Cardiac septum (tissue), 1 donor: ENCODE results near the gene LIMK1. TPM values are rescaled to one million over a fixed set of nuclear protein-coding genes. Genes with fewer than 3 reads are reported as not detected.

Source experiments
- DNase-seq: peaks from one replicate; pipeline ENCODE4 v3.0.0-alpha.2; 2020; ENCODE audit warnings: low spot score
- intact Hi-C: fragments of 100-400 bp; cut with DNase I; formaldehyde crosslinking; loops from one replicate; pipeline ENCODE4 v1.14.0; 2022
- total RNA-seq: library from RNA; stranded (reverse); fragmentation: NEBNext Ultra II Directional; extraction: Animal tissue kit (Norgen Biotek cat#: 25700); gene quantifications from one replicate; pipeline ENCODE4 v1.2.1, GENCODE V29; 2021
- donor health status: DM: no; HTN: no; CAD: no.

LIMK1 gene
- total RNA-seq, 1 donor from 2014 or later: 13.6 TPM

- DNase-seq: no peak
- intact Hi-C loops: no loop called here
These were observed 12.5 kb upstream of the LIMK1 start for GRCh38 chr7:74071121-74071520.

DNA sequence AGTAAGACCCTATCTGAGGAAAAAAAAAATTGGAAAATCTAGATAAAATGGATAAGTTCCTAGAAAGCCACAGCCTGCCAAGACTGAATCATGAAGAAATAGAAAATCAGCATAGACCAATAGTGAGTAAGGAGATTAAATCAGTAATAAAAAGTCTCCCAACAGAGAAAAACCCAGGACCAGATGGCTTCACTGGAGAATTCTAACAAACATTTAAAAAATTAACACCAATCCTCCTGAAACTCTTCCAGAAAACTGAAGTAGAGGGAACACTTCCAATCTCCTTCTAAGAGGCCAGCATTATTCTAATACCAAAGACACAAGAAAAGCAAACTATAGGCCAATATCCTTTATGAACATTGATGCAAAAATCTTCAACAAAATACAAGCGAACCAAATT, 8.8 kb upstream of the LIMK1 start:
- intact Hi-C loops: no loop called here
- DNase-seq: no peak

- intact Hi-C loops: no loop called here
- DNase-seq: no peak
These were observed 5.1 kb upstream of the LIMK1 start for GRCh38 chr7:74078461-74078860.

- intact Hi-C loops: loop anchor here (5.0 kb wide), 1 partner anchor 90 kb away; the partner anchor contains the start of gene EIF4H
These were observed 861 bp upstream of the LIMK1 start for GRCh38 chr7:74082770-74083116.

DNA sequence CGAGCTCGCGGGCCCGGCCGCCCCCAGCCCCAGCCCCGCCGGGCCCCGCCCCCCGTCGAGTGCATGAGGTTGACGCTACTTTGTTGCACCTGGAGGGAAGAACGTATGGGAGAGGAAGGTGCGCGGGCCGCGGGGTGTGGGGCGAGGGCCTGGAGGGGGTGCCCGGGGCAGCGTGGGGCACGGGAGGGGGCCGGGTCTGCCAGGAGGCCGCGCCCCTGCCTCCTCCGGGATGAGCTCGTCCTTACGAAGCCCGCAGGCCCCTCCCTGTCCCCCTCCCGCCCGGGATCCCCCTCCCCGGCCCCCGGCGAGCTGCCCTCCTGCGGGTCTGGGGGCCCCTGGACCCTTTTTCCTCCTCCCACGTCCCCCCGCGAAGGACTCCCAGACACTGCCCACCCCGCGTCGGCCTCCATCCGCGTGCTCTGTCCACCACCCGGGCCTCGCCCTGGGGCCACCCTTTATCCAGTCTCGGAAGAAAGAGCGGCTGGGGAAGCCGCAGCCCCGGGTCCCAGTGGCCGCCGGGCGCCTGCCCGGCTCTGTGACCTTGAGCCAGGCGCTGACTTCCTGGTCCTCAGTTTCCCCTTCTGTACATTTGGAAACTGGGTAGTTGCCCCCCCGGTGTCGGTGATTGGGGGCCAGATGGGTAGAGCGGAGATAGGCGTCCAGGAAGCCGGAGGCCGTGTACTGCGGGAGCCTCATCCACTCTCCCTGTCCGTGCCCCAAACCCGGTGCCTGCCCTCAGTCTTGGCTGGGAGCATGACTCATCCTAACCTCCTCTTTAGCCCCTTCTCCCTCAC, 521 bp downstream of the LIMK1 start:
- DNase-seq: no peak
- intact Hi-C loops: loop anchor here (5.0 kb wide), 1 partner anchor 88 kb away; the partner anchor contains the start of gene EIF4H

More at GRCh38 chr7:74082770-74083116, 861 bp upstream of the LIMK1 start:
- no peak for DNase-seq

DNA sequence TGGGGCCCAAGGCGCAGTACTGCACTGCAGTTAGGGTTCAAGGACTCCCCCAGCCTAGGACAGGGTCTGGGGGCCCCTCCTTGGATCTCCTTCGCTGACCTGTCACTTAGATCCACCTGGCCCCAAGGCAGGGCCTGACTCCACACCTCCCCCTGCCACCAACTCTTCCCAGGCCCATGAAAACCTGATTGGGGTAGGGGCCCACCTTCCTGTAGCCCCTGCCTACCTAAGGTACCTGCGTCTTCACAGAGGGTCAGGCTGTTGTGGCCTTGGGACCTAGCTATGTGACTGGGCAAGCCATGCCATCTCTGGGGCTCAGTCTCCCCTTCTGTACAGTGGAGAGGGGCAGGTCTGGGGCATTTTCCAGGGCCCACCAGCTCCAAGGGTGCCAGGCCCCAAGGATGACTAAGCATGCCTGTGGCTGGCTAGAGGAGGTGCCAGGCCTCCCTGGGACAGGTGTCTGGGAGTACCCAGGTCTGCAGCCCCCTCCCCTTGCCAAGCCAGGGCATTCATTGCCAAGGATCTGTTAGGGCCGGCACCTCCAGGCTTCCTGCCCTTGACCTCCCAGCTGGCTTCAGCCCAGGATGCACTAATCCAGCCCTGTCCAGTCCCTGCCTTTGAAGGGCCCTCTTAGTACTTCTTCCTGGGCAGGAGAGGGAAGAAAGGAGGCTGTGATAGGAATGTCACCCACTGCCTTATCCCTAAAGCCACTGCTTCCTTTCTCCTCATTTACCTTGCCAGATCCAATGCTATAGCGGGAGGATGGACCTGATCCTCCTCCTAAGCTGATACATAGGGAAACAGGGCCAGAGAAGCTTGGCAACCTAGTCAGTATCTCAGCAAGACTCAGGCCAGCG, 1.3 kb downstream of the LIMK1 start:
- intact Hi-C loops: loop anchor here (5.0 kb wide), 1 partner anchor 87 kb away; the partner anchor contains the start of gene EIF4H
- no peak for DNase-seq

DNA sequence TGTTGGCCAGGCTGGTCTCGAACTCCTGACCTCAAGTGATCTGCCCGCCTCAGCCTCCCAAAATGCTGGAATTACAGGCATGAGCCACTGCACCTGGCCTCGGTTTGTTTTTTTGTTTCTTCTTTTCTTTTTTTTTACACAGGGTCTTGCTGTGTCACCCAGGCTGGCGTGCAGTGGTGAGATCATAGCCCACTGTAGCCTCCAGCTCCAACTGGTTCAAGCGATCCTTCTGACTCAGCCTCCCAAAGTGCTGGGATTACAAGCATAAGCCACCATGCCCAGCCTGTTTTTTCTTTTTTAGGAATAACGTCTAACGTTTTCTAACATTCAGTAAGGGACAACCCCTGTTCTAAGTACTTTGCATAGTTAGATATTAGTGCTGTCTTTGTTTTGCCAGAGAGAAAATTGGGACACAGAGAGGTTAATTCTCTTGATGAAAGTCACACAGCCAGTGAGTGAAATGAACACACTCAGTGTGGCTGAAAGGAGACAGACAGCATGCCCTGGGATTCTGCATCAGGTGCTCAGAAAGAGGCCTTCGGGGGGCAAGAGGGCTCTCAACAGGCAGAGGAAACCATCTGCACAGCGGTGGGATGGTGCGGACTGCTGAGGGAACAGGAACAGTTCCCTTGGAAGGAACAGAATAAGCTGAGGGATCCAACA, 4.3 kb downstream of the LIMK1 start:
- intact Hi-C loops: no loop called here
- DNase-seq: no peak

DNA sequence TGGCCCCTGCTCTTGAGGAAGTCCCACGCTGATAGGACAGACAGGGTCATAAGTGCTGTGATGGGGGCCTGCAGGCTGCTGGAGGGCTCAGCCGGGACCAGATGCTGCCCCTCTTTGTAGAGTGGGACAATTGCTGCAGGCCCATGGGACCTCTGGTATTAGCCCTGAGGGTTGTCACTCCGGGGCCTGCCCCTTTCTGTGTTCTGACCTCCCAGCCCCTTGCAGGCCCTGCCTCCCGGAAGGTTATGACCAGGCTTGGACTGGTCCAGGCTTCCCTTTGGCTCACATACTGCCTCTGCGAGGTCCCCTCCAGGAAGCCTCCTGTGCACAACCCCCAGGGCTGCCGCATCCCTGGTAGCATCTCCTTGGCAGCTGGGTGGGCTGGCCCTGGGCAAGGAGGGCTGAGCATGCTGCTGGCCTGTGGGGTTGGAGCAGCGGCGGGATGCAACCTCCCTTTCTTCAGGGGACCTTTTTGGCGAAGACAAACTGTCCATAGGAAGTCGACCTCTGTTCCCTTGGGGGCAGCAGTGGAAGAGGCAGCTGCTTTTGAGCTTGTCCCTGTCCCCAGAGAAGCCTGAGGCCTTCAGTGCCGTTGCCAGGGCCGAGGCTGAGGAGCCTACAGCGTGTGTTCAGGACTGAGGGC, 8.8 kb downstream of the LIMK1 start:
- intact Hi-C loops: no loop called here
- DNase-seq: no peak

DNA sequence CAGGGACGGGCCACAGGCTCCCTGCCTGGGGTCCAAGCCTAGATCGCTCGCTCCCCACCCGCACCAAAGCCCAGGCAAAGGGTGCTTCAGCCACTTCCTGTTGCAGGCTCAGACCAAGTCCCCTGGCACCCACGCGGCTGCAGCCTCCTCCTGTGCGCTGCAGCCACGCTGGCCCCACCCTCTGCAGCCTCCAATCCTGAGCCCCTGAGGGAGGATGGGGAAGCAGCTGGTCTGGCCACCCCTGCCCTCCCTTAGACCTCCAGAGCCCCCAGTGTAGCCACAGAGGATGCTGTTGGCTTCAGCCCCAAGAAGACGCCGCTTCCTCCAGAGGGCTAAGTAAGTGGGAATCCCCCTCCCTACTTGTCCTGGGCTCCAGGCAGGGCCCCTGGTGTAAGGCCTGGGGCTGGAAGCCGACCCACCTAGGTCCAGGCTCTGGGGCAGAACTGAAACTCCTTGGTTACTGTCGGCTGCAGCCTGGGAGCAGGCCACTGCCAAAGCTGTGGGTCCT, 9.4 kb downstream of the LIMK1 start:
- DNase-seq: no peak
- intact Hi-C loops: no loop called here

DNA sequence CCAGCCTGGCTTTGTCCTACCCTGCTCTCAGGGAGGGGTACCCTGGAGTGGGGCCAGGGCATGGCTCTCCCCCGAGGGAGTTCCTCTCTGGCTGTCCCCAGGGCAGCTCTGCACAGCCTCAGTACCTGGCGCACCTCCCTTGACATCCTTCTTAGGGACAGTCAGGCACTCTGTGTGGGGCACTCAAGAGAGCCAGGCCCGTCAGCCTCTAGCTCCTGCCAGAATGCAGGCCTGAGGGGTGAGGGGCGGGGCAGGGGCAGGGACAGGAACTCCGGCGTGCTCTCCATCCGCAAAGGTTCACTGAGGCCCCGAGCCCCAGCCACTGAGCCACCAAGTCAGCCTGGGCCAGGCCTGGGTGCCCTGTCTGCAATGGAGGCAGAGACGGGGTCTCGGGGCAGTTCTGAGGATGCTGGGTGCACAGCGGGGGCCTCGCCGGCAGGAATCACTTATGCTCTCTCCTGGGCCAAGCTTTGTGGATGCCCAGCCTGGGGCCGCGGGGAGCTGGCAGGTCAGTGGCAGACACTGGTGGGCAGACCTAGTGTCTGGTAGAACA, 10.1 kb downstream of the LIMK1 start:
- intact Hi-C loops: no loop called here
- no peak for DNase-seq

DNA sequence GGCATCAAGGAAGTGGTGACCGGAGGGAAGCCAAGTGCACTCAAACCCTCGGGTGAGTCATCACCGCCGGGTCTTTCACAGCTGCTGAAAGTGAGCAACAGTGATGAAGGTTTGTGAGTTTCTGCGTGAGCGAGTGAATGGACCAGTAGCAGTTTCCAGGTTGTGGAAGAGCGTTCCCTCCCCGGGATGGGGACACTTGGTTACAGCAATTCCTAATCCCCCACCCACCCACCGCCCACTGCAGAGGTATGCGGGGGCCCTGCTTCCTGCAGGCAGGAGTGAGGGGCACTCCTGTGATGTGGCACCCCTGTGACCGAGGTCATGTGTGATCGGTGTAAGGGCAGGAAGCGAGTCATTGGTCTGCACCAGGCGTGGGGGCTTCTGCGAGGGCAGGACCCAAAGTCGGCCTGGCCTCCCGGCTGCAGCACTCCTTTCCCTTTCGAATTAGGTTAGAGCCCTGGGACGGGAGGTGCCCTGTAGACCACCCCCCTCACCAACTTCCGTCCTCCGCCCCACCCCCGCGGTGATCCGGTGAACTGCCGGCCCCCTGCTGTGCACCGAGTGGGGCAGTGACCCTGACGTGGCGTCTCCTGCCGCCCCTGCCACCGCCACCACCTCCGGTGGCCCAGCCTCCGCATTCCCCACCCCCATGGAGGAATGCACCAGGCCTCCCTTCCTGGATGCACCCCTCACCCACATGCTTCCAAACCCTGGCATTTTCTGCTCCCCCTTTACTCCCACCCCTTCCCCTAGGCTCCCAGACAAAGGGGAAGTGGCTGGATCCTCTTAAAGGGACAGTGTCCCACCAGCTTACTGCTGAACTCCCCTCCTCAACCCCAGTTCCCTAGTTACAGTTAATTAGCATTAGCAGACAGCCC, 10.9 kb downstream of the LIMK1 start:
- DNase-seq: peak; percentile 88
- intact Hi-C loops: no loop called here

- intact Hi-C loops: no loop called here
- no peak for DNase-seq
These were observed 11.5 kb downstream of the LIMK1 start for GRCh38 chr7:74095135-74095534.

DNA sequence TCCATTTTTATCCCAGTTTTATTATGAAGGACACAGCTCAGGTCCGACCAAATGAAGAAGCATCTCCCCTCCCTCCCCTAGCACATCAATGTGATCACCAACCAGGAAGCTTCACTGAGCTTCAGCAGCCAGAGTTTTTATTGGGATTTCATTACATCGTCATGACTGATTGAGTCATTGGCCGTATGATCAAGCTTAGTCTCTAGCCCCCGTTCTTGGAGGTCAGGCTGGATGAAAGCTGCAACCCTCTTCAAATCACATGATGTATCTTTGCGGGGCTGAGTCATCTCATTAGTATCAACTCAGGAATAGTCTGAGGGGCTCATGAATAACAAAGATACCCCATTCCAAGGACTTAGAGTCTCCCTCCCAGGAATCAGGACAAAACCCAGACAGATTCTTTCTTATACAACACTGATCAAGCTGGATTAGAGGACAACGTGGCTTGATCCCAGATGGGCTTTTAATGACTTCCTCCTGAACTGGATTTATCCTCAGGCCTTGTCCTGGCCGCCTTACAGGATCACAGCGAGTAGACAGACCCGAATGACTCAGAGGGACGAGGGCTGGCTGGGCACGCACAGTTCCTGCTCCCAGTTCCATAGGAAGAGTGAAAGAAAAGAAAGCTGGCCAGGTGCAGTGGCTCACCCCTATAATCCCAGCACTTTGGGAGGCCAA, 14.5 kb downstream of the LIMK1 start:
- DNase-seq: no peak
- intact Hi-C loops: no loop called here

DNA sequence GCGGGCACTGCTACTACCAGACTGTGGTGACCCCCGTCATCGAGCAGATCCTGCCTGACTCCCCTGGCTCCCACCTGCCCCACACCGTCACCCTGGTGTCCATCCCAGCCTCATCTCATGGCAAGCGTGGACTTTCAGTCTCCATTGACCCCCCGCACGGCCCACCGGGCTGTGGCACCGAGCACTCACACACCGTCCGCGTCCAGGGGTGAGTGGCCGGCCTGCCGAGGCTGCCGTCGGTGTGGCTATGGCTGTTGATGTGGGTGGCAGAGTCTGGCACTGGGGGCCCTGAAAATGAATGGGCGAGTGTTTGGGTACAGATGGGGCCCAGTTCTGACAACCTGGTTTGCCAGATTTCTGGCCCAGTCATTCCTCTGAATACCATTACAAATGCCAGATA, 15.4 kb downstream of the LIMK1 start:
- no peak for DNase-seq
- intact Hi-C loops: no loop called here

- intact Hi-C loops: no loop called here
- DNase-seq: no peak
These were observed 17.6 kb downstream of the LIMK1 start for GRCh38 chr7:74101061-74101681.

DNA sequence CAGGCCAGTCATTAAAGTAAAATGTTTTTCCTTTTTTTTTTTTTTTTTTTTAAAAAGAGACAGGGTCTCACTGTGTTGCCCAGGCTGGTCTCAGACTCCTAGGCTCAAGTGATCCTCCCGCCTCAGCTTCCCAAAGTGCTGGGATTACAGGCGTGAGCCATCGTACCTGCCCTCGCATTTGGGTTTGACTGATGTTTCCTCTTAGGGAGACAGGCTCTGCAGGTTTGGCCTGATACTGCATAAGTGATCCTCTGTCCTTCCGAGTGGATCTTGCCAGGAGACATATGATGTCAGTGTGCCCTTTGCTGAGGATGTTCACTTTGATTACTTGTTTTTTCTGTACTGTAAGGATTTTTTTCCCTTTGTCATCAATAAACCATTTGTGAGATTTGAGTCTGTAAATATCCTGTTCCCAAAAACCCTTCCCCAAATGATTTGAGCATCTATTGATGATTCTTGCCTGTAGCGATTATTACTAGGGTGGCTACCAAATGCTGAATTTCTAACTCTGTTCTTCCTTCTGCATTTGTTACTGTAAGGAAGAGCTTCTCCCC, 19.7 kb downstream of the LIMK1 start:
- DNase-seq: no peak

GRCh38 chr7:74104702-74105101, 21.1 kb downstream of the LIMK1 start:
- DNase-seq: no peak
- intact Hi-C loops: no loop called here

More for the DNA sequence above, 19.7 kb downstream of the LIMK1 start:
- intact Hi-C loops: no loop called here
